HFF-Myc (cell line): ENCODE measurements around the gene ABHD14A.
A peak's percentile ranks its signal among the peaks of the same experiment; 100 is the strongest.
"Not testable (repeated sequence)": the region's sequence is repeated elsewhere in the genome, so short reads cannot be mapped to it uniquely, and the experiment has no call there.

ENCODE experiments used
- DNase-seq: peaks from one replicate; pipeline ENCODE4 v3.0.0-alpha.2; 2011; ENCODE audit warnings: low read depth; ENCODE audit errors: extremely low read depth
- H3K4me3 ChIP-seq: replicated peaks from 2 replicates; pipeline ENCODE4 v1.5.1; 2011; ENCODE audit warnings: low read depth, mild to moderate bottlenecking, control low read depth, low read length
- TF ChIP-seq, protein P1 (sequence below): IDR thresholded peaks from 2 replicates; pipeline ENCODE4 v1.5.1; 2012; ENCODE audit warnings: mild to moderate bottlenecking, low read depth, low read length, control low read depth; ENCODE audit errors: missing control alignments

Gene ABHD14A

DNA sequence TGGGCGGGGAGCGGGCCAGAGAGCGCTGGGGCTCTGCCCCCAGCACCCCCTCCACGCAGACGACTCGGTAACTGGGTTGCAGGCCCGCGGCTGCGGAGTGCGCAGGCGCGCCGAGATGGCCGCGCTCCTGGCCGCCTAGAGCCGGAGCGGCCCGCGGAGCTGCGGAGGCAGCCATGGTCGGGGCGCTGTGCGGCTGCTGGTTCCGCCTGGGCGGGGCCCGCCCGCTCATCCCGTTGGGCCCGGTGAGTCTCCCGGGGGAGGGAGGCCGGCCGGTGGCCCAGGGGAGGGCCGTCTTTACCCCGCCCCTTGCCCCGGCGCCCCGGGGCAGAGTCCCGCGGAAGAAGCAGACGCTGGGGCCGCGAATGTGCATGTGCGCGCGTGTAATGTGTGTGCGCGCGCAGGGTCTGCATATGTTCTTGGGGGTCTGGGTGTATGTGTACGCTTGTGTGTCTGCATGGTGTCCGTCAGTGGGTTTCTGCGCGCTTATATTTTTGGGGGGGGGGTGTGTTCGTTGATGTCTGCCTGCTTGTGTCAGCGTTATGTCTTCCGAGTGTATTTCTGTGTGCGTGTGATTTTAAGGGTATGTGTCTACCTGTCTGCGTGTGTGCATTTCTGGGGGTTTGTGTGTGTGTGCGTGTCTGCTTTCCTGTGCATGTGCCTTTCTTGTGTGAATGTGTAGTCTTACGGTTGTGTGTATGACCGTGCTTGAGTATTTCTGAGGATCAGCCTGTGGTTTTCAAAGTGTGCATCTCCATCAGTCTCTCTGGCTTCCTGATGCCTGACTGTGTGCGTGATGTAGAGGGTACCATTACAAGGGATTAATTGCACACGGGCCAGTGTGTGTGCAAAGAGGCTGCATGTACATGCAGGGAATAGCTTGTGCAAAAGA, at the start of gene ABHD14A:
Gene ABHD14A (plus strand): TSS at position 102 of the 889 bp plus-strand sequence. CDS start 72 bp downstream, at position 174.
- TF ChIP-seq, protein P1, sequence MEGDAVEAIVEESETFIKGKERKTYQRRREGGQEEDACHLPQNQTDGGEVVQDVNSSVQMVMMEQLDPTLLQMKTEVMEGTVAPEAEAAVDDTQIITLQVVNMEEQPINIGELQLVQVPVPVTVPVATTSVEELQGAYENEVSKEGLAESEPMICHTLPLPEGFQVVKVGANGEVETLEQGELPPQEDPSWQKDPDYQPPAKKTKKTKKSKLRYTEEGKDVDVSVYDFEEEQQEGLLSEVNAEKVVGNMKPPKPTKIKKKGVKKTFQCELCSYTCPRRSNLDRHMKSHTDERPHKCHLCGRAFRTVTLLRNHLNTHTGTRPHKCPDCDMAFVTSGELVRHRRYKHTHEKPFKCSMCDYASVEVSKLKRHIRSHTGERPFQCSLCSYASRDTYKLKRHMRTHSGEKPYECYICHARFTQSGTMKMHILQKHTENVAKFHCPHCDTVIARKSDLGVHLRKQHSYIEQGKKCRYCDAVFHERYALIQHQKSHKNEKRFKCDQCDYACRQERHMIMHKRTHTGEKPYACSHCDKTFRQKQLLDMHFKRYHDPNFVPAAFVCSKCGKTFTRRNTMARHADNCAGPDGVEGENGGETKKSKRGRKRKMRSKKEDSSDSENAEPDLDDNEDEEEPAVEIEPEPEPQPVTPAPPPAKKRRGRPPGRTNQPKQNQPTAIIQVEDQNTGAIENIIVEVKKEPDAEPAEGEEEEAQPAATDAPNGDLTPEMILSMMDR, result no peak
- H3K4me3 ChIP-seq, result peak within 1 kb of the TSS; percentile 82
- no peak for DNase-seq

DNA sequence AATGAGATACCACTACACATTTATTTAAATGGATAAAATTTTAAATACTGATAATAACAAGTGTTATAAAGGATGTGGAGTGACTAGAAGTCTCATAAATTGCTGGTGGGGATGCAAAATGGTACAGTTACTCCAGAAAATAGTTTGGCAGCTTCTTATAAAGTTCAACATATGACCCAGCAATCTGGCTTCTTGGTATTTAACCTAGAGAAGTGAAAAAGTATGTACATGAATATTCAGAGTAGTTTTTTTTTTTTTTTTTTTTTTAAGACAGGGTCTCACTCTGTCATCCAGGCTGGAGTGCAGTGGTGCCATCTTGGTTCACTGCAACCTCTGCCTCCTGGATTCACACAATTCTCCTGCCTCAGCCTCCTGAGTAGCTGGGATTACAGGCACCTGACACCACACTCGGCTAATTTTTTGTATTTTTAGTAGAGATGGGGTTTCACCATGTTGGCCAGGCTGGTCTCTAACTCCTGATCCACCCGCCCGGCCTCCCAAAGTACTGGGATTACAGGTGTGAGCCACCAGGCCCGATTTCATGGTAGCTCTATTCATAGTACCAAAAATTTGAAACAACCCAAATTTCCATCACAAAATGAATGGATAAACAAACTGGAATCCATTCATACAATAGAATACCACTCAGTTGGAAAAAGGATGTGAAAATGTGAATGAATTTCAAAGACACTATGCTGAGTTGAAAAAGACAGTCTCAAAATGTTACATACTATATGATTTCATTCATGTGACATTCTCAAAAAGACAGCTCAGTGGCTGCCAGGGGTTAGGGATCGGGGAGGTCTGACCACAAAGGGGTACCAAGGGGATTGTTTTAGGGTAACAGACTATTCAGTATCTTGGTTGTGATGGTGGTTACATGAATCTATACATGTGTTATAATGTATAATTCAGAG, 47.5 kb upstream of the ABHD14A start:
- DNase-seq, result no peak
- TF ChIP-seq, protein P1, result no peak
- H3K4me3 ChIP-seq, result no peak overlapping the region

DNA sequence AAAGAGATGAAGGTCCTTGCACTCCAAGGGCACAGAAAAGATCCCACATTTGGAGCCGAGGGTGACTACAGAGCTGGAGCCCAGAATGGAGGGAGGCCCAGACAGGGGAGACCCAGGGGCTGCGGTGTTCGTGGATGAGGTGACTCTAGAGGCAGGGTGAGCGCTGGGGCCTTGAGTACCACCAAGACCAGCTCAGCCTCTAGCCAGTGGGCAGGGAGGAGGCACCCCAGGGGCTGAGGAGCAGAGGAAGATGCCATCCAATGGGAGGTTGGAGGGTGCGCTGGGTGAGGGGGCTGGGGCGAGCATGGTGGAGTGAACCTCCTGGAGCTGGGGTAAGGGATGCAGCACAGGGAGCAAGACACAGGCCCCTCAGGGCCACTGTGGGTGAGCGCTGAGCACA, 46.4 kb upstream of the ABHD14A start:
- TF ChIP-seq, protein P1, result no peak
- no peak for DNase-seq
- H3K4me3 ChIP-seq, result no peak overlapping the region

DNA sequence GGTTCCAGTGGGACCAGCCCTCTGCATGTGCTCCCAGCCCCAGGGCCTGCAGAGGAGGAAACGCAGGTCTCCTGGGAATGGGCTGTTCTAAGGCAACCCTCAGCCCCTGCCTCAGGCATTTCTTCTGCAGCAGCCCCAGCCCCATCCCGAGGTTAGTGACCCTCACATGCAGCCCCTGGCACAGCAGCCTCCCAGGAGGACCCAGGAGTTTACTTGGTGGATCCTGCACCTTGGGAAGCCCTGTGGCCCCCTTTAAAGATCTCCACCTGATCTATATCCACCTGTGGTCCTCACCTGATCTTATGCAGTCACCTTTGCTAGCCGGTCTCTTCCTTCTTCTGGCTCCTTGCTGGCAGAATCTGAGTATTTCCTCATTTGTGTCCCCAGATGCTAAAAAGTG, 45.9 kb upstream of the ABHD14A start:
- not testable (repeated sequence) for DNase-seq, H3K4me3 ChIP-seq

GRCh38 chr3:51929420-51930003, 45.4 kb upstream of the ABHD14A start:
- no peak for DNase-seq
- TF ChIP-seq, protein P1, result no peak
- H3K4me3 ChIP-seq, result no peak overlapping the region

- TF ChIP-seq, protein P1, result no peak
- no peak for DNase-seq
- H3K4me3 ChIP-seq, result no peak overlapping the region
Measured at GRCh38 chr3:51930439-51930838, 44.4 kb upstream of the ABHD14A start.
